A673 (cell line): ENCODE data around the gene ARPP19.

Experiments used
- CTCF ChIP-seq: fragments of 300-800, 200-600 bp; sonication (generic); conservative IDR thresholded peaks from 2 replicates; pipeline ENCODE4 v1.5.1; 2017; ENCODE audit warnings: low read depth, mild to moderate bottlenecking, antibody characterized with exemption, low read length, moderate library complexity, mixed read lengths
- EZH2 ChIP-seq: fragments of 200-600 bp; sonication (generic); IDR thresholded peaks from 2 replicates; pipeline ENCODE4 v1.6.1; 2017; ENCODE audit warnings: borderline replicate concordance, low read depth, mild to moderate bottlenecking, mixed read lengths, antibody characterized with exemption, low read length; ENCODE audit not compliant: poor library complexity, severe bottlenecking

DNA sequence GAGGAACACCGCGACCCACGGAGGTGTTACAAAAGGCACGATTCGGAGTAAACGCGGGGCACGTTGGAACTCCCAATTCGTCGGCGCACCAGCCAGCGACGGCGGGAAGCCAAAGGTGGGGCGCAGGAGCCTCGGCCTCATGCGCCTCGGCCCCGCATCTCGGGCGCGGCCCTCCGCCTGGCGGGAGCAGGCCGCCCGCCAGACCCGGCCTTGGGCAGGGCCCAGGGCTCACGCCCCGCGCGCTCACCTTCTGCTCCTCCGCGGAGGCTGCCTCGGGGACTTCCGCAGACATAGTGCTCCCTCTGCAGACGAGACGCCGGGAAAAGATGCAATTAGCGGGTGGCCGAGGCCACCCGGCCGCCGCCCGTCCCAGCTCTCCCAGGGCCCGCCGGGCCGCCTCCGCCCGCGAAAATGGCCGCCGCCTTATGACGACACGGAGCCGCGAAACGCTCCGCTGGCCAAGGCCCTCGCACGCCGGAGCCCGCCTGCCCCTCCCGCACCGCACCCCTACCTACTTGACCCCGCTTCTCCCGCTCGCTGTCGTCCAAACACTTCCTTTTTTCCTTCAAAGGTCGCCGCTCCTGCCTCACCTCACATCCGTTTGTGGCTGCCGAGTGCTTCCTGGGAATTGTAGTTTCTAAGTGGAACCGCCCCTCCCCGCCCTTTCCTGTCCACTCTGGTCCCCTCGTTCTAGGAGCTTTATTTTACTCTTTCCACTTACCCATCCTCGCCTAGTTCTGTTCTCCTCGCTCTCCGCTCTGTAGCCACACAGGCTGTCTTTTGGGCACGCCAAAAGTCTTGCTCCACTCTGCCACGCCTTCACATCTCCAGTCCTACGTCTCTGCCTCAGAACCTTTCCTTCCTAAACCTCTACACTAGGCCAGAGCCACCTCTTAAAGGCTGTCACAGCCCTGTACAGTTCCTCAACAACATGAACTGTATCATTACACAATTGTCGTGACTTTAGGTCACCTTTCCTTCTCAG is at the start of gene ARPP19:
- no peak for TF ChIP-seq CTCF
- no peak for TF ChIP-seq EZH2
